Coronary artery (tissue), 2 donors: Measurements from ENCODE around the gene TACC2.
A peak's percentile ranks its signal among the peaks of the same experiment; 100 is the strongest.

ENCODE experiments used
- DNase-seq: peaks from one replicate; pipeline ENCODE4 v3.0.0-alpha.2; 2017; ENCODE audit warnings: low spot score
- H3K27ac ChIP-seq, 2 donors: fragments of 200-600 bp; sonication (generic); one replicate each; pipeline ENCODE4 v1.5.1; 2016 to 2019
- H3K4me3 ChIP-seq: fragments of 200-600 bp; sonication (generic); 2 replicates; pipeline ENCODE4 v1.5.1; 2016; ENCODE audit warnings: mild to moderate bottlenecking, moderate library complexity
- TF ChIP-seq, protein P1 (sequence below): fragments of 200-600 bp; sonication (generic); IDR thresholded peaks from one replicate; pipeline ENCODE4 v1.5.1; 2019; ENCODE audit warnings: antibody characterized with exemption

Gene TACC2

DNA sequence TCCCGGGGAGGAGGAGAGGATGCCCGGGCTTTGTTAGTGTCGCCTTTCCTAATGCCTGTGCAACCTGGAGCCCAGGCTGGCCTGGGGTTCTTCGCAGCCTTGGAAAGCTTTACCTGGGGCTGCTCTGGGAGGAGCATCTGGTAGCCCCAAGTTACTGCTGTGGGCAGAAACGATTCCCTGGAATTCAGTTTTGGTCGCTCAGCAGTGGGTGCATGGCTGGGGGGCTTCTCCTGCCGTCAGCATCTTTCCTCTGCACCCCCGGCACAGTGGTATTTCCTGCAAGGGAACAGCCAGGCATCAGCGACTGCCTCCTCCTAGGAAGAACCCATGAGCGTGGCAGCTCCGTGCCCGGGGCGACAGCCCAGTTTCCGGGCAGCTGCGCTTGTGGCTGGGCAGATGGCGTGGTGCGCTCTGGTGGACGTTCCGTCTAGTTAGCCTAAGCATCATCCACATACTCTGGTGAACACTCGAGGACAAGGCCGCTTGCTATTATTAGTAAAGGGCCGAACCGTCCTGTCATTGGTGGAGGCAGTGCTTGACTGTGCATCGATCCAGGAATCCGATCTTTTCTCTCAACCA, 175.1 kb downstream of the TACC2 start:
- TF ChIP-seq, protein P1, sequence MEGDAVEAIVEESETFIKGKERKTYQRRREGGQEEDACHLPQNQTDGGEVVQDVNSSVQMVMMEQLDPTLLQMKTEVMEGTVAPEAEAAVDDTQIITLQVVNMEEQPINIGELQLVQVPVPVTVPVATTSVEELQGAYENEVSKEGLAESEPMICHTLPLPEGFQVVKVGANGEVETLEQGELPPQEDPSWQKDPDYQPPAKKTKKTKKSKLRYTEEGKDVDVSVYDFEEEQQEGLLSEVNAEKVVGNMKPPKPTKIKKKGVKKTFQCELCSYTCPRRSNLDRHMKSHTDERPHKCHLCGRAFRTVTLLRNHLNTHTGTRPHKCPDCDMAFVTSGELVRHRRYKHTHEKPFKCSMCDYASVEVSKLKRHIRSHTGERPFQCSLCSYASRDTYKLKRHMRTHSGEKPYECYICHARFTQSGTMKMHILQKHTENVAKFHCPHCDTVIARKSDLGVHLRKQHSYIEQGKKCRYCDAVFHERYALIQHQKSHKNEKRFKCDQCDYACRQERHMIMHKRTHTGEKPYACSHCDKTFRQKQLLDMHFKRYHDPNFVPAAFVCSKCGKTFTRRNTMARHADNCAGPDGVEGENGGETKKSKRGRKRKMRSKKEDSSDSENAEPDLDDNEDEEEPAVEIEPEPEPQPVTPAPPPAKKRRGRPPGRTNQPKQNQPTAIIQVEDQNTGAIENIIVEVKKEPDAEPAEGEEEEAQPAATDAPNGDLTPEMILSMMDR, result no peak
- no peak for DNase-seq
- Histone ChIP-seq H3K27ac (no peak overlapping the region), H3K4me3 (peak overlapping the region; percentile 66)

DNA sequence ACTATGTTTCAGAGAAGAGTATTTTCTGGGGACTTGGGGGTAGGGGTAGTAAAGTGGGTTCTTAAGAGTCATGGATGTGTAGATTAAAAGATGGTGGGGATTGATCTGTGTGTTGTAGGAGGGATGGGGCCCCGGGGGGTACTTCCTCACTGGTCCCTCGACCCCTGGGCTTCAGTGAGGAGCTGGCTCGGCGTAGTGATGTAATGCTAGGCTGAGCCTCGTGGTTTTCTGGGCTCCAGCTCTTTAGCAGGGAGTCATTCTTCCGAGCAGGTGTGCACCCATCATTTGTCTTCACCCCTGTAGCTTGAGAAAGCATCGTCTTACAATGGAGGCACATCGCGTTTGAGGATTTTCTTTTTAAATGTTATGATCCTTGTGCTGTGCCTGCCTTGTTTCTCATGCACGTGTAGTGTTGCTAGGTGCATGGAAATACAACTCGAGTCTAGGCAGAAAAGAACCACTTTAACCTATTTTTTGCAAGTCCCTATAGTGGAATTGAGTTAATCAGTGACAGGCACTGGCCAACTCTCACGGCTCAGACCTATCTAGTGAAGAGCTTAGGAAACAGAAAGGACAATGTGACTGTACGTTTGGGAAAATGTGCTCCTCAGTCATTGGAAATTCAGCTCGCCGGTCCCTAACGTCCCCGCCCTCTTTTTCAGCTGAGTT, 176.0 kb downstream of the TACC2 start:
- no peak for DNase-seq
- H3K27ac ChIP-seq, result no peak overlapping the region
- H3K4me3 ChIP-seq, result no peak overlapping the region

DNA sequence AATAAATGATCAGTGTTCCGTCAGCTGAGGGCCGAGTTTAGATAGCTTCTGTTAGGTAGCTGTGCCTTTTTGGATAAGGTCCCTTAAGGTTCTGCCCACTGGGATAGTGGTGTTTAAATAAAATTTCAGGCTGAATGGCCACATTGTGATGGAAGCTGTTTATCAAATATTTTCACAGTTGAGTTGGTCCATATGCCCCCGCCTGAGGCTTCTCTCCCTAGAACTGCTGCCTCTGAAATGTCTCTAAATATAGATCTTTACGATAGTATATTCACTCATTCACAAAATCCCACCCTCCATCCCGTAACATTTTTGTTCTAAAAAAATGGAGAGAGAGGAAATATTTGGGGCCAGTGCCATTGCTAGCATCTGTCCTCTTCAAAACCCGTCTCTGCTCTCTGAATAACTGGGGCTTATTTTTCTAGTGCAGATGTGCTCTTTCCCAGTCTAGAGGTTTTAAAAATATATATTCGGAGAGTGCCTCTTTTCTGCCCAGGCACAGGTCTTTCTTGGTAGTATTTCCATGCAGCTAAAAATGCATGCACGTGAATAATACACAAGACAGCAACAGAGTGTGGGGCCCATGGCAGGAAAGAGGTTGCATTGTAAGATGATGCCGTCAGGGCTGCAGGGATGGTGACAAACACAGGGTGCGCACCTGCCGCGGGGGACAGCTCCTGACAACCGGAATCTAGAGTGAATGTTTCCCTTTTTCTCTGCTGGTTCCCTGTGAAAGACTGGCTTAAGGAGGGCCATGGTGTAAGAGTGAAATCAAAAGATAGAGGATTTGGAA, 176.7 kb downstream of the TACC2 start:
- H3K27ac ChIP-seq, result no peak overlapping the region
- DNase-seq, result no peak
- TF ChIP-seq, protein P1, result no peak
- no peak overlapping the region for H3K4me3 ChIP-seq

More for the DNA sequence above, 176.0 kb downstream of the TACC2 start:
- TF ChIP-seq, protein P1, result no peak

DNA sequence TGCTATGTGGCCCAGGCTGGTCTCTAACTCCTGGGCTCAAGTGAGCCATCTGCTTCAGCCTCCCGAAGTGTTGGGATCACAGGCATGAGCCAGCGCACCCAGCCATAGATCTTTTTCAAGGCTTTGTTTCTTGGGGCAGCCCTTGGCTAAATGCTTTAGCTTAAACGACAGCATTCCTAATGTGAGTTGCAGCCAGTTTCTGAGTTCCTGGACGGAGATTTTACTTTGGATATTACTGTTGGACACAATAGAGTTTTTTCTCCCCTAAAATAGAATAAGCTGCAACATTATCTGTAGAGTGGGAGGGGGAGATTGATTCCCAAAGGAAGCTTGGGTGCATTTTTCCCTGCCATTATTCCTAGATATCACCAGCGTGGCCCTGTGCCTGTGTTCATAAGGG, 179.1 kb downstream of the TACC2 start:
- H3K27ac ChIP-seq, result no peak overlapping the region
- TF ChIP-seq, protein P1, result no peak
- DNase-seq, result no peak
- no peak overlapping the region for H3K4me3 ChIP-seq

DNA sequence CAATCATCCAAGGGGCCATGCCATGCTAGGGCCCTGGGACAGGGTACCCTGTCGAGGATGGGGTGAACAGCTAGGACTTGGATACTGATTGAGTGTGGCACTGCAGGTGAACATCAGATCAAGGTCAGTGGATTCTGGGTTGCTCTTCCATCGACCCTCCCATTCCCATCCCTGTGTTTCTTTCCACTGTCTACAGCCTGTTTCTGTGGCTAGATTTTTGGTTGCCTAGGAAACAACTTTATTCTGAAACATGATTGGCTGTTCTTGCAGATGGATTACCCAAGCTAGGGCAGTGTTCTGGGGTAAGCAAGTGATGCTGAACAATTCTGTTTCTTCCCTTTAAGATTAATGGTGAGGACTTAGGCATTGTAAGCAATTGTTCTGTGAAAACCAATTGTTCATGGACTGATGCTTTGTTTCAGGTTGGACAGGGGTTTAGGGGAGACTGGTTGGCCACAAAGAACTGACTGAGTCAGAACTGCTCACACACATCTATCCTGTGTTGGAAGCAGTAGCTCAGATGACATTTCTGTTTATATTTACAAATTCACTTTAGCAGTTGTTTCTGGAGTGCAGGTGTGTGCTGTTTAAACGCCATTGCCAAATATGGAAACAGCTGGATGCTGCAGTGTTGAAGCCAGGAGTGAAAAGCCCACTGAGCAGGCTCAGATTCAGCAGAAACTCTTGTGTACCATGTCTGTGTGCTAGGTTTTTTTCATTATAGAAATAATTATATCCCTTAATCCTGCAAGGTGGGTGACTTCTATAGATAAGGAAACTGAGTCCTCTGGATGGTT, 179.8 kb downstream of the TACC2 start:
- TF ChIP-seq, protein P1, result no peak
- DNase-seq, result no peak
- Histone ChIP-seq H3K27ac (no peak overlapping the region), H3K4me3 (no peak overlapping the region)

DNA sequence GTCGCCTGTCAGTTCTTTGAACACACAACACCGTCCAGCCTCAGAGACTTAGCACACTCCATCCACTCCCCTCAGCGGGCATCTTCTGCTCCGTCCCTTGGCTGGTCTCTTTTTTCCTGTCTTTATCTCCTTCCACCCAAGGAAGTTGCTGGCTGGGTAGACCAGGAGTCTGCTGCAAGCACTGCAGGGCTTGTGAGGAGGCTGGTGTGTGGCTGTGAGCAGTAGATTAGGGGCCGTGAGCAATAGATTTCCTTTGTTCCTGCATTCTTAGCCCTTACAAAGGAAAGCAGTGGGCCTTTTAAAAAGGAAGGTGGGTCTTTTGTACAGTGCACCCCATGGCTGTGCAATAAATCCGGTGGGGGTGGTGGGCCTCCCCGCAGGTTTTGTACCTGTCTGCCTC, 181.8 kb downstream of the TACC2 start:
- no peak for DNase-seq
- TF ChIP-seq, protein P1, result no peak
- H3K27ac ChIP-seq, result no peak overlapping the region
- H3K4me3 ChIP-seq, result no peak overlapping the region
